Measurements from ENCODE around the gene RPEL1.

RPEL1 gene

DNA sequence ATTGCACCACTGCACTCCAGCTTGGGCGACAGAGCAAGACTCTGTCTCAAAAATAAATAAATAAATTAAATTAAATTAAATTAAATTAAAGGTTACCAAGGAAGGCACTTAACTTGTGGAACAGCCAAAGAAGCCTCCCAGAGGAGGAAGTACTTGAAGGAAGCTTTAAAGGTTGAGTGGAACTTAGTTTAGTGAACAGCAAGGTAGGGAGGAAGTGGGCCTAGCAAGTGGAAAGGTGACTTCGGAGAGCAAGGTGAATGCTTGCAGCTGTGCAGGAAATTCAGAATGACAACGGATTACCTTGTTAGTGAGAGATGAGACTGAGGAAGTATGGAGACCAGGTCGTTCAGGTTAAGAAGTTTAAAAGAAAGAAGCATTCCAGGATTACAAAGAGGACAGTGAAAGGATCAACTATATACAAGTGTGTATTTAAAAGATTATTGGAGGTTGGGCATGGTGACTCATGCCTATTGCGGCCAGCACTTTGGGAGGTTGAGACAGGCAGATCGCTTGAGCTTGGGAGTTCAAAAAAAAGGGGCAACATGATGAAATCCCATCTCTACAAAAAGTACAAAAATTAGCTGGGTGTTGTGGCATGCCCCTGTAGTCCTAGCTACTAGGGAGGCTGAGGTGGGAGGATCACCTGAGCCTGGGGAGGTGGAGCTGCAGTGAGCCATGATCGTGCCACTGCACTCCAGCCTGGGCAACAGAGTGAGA, 12.8 kb upstream of the RPEL1 start:
- Histone ChIP-seq H3K4me3 (ENCODE audit: low read depth, low read length) (no peak overlapping the region), H3K27ac (ENCODE audit: low read depth, low read length) (peak overlapping the region; percentile 42; the same call in 1 of the 2 replicates), H3K9ac (ENCODE audit: low read length) (peak overlapping the region; percentile 13), H3K36me3 (ENCODE audit: control insufficient read depth, insufficient read depth, low read length) (no peaks in the 10 kb centered on the region), H3K27me3 (ENCODE audit: control insufficient read depth, insufficient read depth, low read length) (no peaks in the 10 kb centered on the region), H3K4me1 (ENCODE audit: control insufficient read depth, insufficient read depth, low read length) (peaks cover 24% of the 10 kb centered on the region), H3K9me3 (ENCODE audit: control insufficient read depth, insufficient read depth, low read depth, low read length) (no peaks in the 10 kb centered on the region)

DNA sequence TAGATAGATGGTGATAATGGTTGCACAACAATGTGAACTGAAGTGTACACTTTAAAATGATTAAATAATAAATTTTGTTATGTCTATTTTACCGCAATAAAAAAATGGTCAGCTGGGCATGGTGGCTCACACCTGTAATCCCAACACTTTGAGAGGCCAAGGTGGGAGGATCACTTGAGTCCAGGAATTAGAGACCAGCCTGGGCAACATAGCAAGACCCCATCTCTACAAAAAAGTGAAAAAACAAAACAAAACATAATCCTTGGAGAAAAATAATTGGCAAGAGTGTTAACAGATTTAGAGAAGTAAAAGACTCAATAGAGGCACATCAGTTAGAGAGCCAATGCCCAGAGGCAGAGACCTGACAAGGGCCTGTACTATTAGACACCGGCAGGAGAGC, 9.9 kb upstream of the RPEL1 start:
- Histone ChIP-seq H3K9ac (ENCODE audit: low read length) (no peak overlapping the region), H3K9me3 (ENCODE audit: control insufficient read depth, insufficient read depth, low read depth, low read length) (no peaks in the 10 kb centered on the region), H3K4me1 (ENCODE audit: control insufficient read depth, insufficient read depth, low read length) (peaks cover 18% of the 10 kb centered on the region), H3K27me3 (ENCODE audit: control insufficient read depth, insufficient read depth, low read length) (no peaks in the 10 kb centered on the region), H3K4me3 (ENCODE audit: low read depth, low read length) (no peak overlapping the region), H3K36me3 (ENCODE audit: control insufficient read depth, insufficient read depth, low read length) (no peaks in the 10 kb centered on the region), H3K27ac (ENCODE audit: low read depth, low read length) (no peak overlapping the region)

DNA sequence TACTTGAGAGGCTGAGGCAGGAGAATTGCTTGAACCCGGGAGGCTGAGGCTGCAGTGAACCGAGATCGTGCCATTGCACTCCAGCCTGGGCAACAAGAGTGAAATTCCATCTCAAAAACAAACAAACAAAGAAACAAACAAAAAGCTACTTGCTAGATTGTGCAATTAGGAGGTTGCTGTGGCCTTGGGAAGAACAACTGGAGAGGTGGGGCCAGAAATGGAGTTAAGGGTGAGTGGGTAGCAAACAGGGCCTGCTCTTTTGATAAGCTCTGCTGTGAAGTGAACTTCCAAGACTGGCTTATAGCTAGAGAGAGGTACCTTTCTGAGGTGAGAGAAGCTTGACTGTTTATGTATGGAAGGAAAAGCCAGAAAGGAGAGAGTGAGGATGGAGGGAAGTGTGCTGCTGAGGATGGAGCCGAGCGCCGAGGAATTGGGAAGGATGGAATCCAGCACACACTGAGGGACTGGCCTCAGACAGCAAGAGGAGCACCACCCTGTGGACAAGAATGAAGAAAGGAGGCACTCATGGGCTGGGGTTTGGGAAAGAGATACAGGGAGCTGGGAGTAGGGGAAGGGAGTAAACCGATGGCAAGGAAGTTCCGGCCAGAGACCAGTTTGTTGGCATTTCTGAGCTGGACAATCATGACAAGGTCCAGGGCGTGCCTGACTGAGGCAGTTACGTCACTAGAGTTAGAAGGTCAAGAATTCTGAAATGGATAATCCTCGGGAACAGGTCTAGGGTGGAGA, 7.0 kb upstream of the RPEL1 start:
- Histone ChIP-seq H3K4me3 (ENCODE audit: low read depth, low read length) (no peak overlapping the region), H3K9me3 (ENCODE audit: control insufficient read depth, insufficient read depth, low read depth, low read length) (no peaks in the 10 kb centered on the region), H3K36me3 (ENCODE audit: control insufficient read depth, insufficient read depth, low read length) (no peaks in the 10 kb centered on the region), H3K9ac (ENCODE audit: low read length) (no peak overlapping the region), H3K27ac (ENCODE audit: low read depth, low read length) (no peak overlapping the region), H3K27me3 (ENCODE audit: control insufficient read depth, insufficient read depth, low read length) (no peaks in the 10 kb centered on the region), H3K4me1 (ENCODE audit: control insufficient read depth, insufficient read depth, low read length) (peaks cover 12% of the 10 kb centered on the region)

- Histone ChIP-seq H3K36me3 (ENCODE audit: control insufficient read depth, insufficient read depth, low read length) (no peaks in the 10 kb centered on the region), H3K4me1 (ENCODE audit: control insufficient read depth, insufficient read depth, low read length) (peaks cover 12% of the 10 kb centered on the region), H3K4me3 (ENCODE audit: low read depth, low read length) (no peak overlapping the region), H3K9ac (ENCODE audit: low read length) (peak overlapping the region; percentile 65), H3K27ac (ENCODE audit: low read depth, low read length) (peak overlapping the region; percentile 77; the same call in 1 of the 2 replicates), H3K9me3 (ENCODE audit: control insufficient read depth, insufficient read depth, low read depth, low read length) (no peaks in the 10 kb centered on the region), H3K27me3 (ENCODE audit: control insufficient read depth, insufficient read depth, low read length) (no peaks in the 10 kb centered on the region)
Measured at GRCh38 chr10:103241262-103242011, 4.2 kb upstream of the RPEL1 start.

GRCh38 chr10:103244666-103245271, 918 bp upstream of the RPEL1 start:
- Histone ChIP-seq H3K27me3 (ENCODE audit: control insufficient read depth, insufficient read depth, low read length) (no peaks in the 10 kb centered on the region), H3K9ac (ENCODE audit: low read length) (no peak overlapping the region), H3K4me3 (ENCODE audit: low read depth, low read length) (no peak overlapping the region), H3K36me3 (ENCODE audit: control insufficient read depth, insufficient read depth, low read length) (no peaks in the 10 kb centered on the region), H3K27ac (ENCODE audit: low read depth, low read length) (no peak overlapping the region), H3K4me1 (ENCODE audit: control insufficient read depth, insufficient read depth, low read length) (peaks cover 12% of the 10 kb centered on the region), H3K9me3 (ENCODE audit: control insufficient read depth, insufficient read depth, low read depth, low read length) (no peaks in the 10 kb centered on the region)

- Histone ChIP-seq H3K9ac (ENCODE audit: low read length) (no peak overlapping the region), H3K27ac (ENCODE audit: low read depth, low read length) (no peak overlapping the region), H3K27me3 (ENCODE audit: control insufficient read depth, insufficient read depth, low read length) (no peaks in the 10 kb centered on the region), H3K4me1 (ENCODE audit: control insufficient read depth, insufficient read depth, low read length) (peaks cover 7% of the 10 kb centered on the region), H3K9me3 (ENCODE audit: control insufficient read depth, insufficient read depth, low read depth, low read length) (peaks cover 5% of the 10 kb centered on the region; the same call in 1 of the 2 replicates), H3K36me3 (ENCODE audit: control insufficient read depth, insufficient read depth, low read length) (no peaks in the 10 kb centered on the region), H3K4me3 (ENCODE audit: low read depth, low read length) (no peak overlapping the region)
Measured at GRCh38 chr10:103246324-103246723, 637 bp downstream of the RPEL1 start.

GRCh38 chr10:103254113-103254512, 8.4 kb downstream of the RPEL1 start:
- Histone ChIP-seq H3K27me3 (ENCODE audit: control insufficient read depth, insufficient read depth, low read length) (no peaks in the 10 kb centered on the region), H3K4me1 (ENCODE audit: control insufficient read depth, insufficient read depth, low read length) (0 out of 2 replicates have a peak, but pooled peaks cover 5% of the 10 kb centered on the region), H3K36me3 (ENCODE audit: control insufficient read depth, insufficient read depth, low read length) (no peaks in the 10 kb centered on the region), H3K4me3 (ENCODE audit: low read depth, low read length) (no peak overlapping the region), H3K9me3 (ENCODE audit: control insufficient read depth, insufficient read depth, low read depth, low read length) (peaks cover 5% of the 10 kb centered on the region; the same call in 1 of the 2 replicates), H3K27ac (ENCODE audit: low read depth, low read length) (no peak overlapping the region), H3K9ac (ENCODE audit: low read length) (no peak overlapping the region)

- H3K36me3 ChIP-seq (ENCODE audit: control insufficient read depth, insufficient read depth, low read length), result no peaks in the 10 kb centered on the region
- H3K9me3 ChIP-seq (ENCODE audit: control insufficient read depth, insufficient read depth, low read depth, low read length), result peaks cover 9% of the 10 kb centered on the region; the same call in 1 of the 2 replicates
- H3K4me3 ChIP-seq (ENCODE audit: low read depth, low read length), result no peak overlapping the region
- H3K27me3 ChIP-seq (ENCODE audit: control insufficient read depth, insufficient read depth, low read length), result no peaks in the 10 kb centered on the region
- no peak overlapping the region for H3K9ac ChIP-seq (ENCODE audit: low read length)
- no peak overlapping the region for H3K27ac ChIP-seq (ENCODE audit: low read depth, low read length)
- H3K4me1 ChIP-seq (ENCODE audit: control insufficient read depth, insufficient read depth, low read length), result 0 out of 2 replicates have a peak, but pooled peaks cover 5% of the 10 kb centered on the region
Measured at GRCh38 chr10:103254538-103255325, 9.0 kb downstream of the RPEL1 start.

- Histone ChIP-seq H3K9ac (ENCODE audit: low read length) (no peak overlapping the region), H3K27me3 (ENCODE audit: control insufficient read depth, insufficient read depth, low read length) (no peaks in the 10 kb centered on the region), H3K9me3 (ENCODE audit: control insufficient read depth, insufficient read depth, low read depth, low read length) (peaks cover 15% of the 10 kb centered on the region), H3K36me3 (ENCODE audit: control insufficient read depth, insufficient read depth, low read length) (no peaks in the 10 kb centered on the region), H3K4me3 (ENCODE audit: low read depth, low read length) (no peak overlapping the region), H3K27ac (ENCODE audit: low read depth, low read length) (no peak overlapping the region), H3K4me1 (ENCODE audit: control insufficient read depth, insufficient read depth, low read length) (0 out of 2 replicates have a peak, but pooled peaks cover 5% of the 10 kb centered on the region)
Measured at GRCh38 chr10:103256613-103257012, 10.9 kb downstream of the RPEL1 start.

DNA sequence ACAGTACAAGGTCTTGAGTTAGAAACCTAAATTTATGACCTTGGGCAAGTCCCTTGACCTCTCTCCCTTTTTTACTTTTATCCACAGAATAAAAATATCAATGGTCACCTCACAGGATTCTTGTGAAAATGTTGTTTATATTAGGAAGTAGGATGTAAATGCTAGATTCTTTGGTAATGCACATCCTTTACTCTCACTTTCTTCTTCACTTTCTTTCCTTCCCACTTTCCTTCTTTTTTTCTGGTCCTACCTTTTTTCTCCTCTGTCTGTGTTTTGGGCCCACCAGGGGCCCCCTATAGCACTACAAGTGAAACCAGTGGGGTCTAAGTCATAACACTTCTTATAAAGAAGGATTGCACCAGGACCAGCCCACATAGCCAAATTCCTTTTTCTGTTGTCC, 12.1 kb downstream of the RPEL1 start:
- Histone ChIP-seq H3K27ac (ENCODE audit: low read depth, low read length) (no peak overlapping the region), H3K27me3 (ENCODE audit: control insufficient read depth, insufficient read depth, low read length) (no peaks in the 10 kb centered on the region), H3K9ac (ENCODE audit: low read length) (no peak overlapping the region), H3K9me3 (ENCODE audit: control insufficient read depth, insufficient read depth, low read depth, low read length) (peaks cover 16% of the 10 kb centered on the region), H3K4me1 (ENCODE audit: control insufficient read depth, insufficient read depth, low read length) (0 out of 2 replicates have a peak, but pooled peaks cover 5% of the 10 kb centered on the region), H3K36me3 (ENCODE audit: control insufficient read depth, insufficient read depth, low read length) (no peaks in the 10 kb centered on the region), H3K4me3 (ENCODE audit: low read depth, low read length) (no peak overlapping the region)

Data from HUES6 (cell line).